A549 (cell line): ENCODE measurements around the gene ADAM10.
"Not testable (repeated sequence)": the region's sequence is repeated elsewhere in the genome, so short reads cannot be mapped to it uniquely, and the experiment has no call there.

Experiments
- CTCF ChIP-seq: fragments of >200 bp; sonication (Bioruptor Twin); formaldehyde crosslinking; IDR thresholded peaks from 3 replicates; pipeline ENCODE4 v1.5.1; 2016
- ELK1 ChIP-seq: fragments of 150-350 bp; IDR thresholded peaks from 2 replicates; pipeline ENCODE4 v1.6.1; 2014; ENCODE audit warnings: low read depth, mild to moderate bottlenecking, low read length
- FOSB ChIP-seq: fragments of 250-450 bp; sonication (Bioruptor Pico); IDR thresholded peaks from 2 replicates; pipeline ENCODE4 v1.5.0; 2020; ENCODE audit warnings: mild to moderate bottlenecking, moderate library complexity
- HES2 ChIP-seq: fragments of >200 bp; sonication (Bioruptor Twin); formaldehyde crosslinking; IDR thresholded peaks from 2 replicates; pipeline ENCODE4 v1.6.1; 2016
- HOXA7 ChIP-seq: fragments of 250-450 bp; sonication (Bioruptor Pico); IDR thresholded peaks from 2 replicates; pipeline ENCODE4 v1.5.0; 2020; ENCODE audit warnings: mild to moderate bottlenecking, moderate library complexity
- MAX ChIP-seq: IDR thresholded peaks from 2 replicates; pipeline ENCODE4 v1.6.1; 2012
- RCOR1 ChIP-seq: fragments of 150-350 bp; IDR thresholded peaks from 2 replicates; pipeline ENCODE4 v1.6.1; 2014; ENCODE audit warnings: antibody characterized with exemption, low read length, low read depth
- REST ChIP-seq: fragments of 200-600 bp; sonication (generic); IDR thresholded peaks from 2 replicates; pipeline ENCODE4 v1.6.1; 2016; ENCODE audit warnings: antibody characterized with exemption, mild to moderate bottlenecking, moderate library complexity

GRCh38 chr15:58768601-58769004 lies 19.1 kb upstream of the ADAM10 start:
- not testable (repeated sequence) for TF ChIP-seq CTCF; RCOR1; FOSB; HES2; HOXA7 (CRISPR knock-in tag); MAX; REST; ELK1
